CD4-positive, alpha-beta T cell treated with Interleukin-6 for 4 hours (primary cell): ENCODE data around the gene DGKK.

Experiments
- DNase-seq: peaks from one replicate; pipeline ENCODE4 v3.0.0-alpha.2; 2020; ENCODE audit warnings: mixed read lengths

DGKK gene

DNA sequence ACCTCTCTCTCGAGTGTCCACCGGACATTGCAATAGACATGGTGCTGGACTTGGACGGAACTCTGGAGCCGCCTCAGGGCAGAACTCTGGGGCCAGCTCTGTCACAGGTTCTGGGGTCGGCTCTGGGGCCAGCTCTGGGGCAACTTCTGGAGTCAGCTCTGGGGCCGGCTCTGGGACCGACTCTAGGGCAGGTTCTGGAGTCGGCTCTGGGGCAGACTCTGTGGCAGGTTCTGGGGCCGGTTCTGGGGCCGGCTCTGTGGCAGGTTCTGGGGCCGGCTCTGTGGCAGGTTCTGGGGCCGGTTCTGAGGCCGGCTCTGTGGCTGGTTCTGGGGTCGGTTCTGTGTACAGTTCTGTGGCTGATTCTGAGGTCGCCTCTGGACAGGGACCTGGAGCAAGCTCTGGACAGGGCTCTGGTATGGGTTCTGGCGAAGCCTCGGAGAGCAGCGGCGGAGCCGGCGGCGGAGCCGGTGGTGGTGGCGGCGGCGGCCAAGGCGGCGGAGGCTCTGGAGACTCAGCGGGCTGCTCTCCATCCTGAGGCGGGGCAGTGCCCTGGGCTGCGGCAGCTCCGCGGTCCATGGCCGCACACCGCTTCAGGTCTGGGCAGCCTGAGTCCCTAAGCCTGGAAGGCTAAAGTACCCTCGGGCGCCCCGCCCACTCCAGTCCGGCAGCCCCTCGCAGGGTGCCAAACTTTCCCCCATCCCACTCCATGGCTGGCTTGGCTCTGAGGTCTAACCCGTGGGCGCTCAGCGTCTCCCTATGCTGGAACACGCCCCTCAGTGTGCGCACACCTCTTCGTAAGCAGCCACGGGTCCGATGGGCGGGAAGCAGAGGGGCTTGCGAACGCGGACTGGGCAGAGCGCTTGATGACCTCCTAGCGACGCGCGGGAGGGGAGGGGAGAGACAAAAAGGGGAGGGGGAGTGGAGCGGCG, at the start of gene DGKK:
Gene DGKK, minus strand, starts transcription at position 723 of the 929 bp plus-strand sequence. Its CDS starts 147 bp downstream, at position 576.
- DNase-seq: no peak

DNA sequence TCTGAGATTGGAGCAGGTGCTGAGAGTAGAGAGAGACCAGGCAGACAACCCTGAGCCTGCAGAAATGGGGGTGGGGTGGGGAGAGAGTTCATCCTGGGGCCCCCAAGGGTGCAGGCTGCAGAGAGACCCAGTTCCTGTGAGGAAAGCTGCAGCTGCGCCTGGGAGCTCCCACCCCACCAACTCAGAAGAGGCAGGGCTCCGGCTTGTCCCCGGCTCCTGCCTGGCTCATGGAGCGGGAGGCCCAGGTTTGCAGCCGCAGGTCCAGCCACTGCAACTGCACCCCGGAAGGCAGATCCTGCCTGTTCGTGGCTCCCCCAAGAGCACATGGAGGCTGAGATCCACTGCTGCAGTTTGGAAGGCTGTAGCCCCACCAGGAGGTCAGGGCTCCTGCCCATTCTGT, 44.2 kb upstream of the DGKK start:
- no peak for DNase-seq

- DNase-seq: no peak
Observed at GRCh38 chrX:50497114-50497513, 26.5 kb upstream of the DGKK start.

DNA sequence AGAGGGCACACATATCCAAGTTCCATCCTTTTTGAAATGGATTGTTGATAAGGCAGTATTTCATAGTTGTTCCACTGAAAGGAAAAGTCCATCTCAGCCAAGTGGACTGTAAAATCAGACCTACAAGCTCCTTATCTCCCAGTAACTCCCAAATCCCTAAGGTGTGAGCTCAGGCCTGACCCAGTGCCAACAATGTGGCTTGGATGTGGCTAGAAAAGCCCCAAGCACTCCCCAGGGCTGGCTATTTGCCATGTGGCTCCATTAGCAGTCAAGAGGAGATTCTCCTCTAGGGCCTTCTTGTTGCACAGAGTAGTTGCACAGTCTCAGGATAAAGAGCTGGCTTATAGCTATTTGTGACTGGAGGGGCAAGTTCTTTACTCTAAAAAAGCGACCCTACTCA, 25.0 kb upstream of the DGKK start:
- no peak for DNase-seq

GRCh38 chrX:50492720-50493119, 22.1 kb upstream of the DGKK start:
- DNase-seq: no peak

GRCh38 chrX:50484662-50485061, 14.0 kb upstream of the DGKK start:
- DNase-seq: no peak

DNA sequence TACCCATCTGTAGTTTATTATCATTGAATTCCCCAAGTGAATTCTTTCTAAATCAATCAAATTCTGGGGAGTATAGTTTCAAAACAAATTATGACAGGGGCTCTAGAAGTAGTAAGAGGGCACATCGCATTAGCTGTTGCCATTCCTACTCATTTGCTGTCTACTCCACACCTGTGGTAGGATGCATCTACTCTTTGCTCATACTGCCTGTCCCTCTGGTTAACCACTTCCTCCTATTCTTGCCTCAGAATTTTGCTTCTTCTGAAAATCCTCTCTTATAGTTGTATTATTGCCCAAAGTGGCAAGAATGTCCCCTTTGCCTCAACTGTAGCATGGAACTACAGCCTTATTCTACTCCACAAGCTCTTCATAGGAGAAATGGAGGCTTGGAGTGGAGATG, 12.7 kb upstream of the DGKK start:
- no peak for DNase-seq

GRCh38 chrX:50475208-50475607, 4.6 kb upstream of the DGKK start:
- DNase-seq: no peak

GRCh38 chrX:50471390-50471789, 765 bp upstream of the DGKK start:
- DNase-seq: no peak

- DNase-seq: no peak
Observed at GRCh38 chrX:50469206-50469605, 1.4 kb downstream of the DGKK start.

DNA sequence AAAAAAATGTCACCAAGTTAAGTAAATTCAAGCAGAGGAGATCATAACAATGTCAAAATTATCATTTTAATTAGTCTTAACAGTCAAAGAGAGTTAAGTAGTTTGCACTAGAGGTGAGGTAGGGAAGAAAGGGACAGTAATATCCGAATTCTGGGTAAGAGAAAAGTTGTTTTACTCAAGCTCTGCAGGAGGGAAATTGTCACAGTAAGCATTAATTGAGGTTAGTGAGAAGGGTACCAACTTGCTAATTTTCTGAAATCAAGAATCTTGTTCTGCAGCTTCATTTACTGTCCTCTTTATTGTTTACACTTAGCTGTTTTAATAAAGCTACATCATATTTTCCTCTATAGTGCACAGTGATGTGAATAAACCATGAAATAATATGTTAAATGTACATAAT, 11.0 kb downstream of the DGKK start:
- no peak for DNase-seq

DNA sequence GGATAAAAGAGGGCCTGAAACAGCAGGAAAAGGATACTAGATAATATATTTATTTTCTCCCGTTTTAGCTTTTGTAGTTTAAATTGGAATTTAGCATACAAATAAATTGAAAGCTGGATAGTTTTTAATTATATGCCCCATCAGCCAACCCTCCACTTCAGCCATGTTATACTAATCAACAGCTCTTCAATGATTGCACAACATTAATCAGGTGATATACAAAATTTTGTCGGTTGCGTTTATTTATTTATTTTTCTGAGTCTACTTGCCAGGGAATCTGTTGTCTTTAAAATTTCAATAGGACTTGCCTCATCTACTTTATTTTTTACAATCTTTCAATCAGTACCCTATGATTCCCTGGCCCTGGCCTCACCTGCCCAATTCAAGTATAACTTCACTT, 12.1 kb downstream of the DGKK start:
- DNase-seq: no peak

GRCh38 chrX:50456712-50457484, 13.7 kb downstream of the DGKK start:
- no peak for DNase-seq

DNA sequence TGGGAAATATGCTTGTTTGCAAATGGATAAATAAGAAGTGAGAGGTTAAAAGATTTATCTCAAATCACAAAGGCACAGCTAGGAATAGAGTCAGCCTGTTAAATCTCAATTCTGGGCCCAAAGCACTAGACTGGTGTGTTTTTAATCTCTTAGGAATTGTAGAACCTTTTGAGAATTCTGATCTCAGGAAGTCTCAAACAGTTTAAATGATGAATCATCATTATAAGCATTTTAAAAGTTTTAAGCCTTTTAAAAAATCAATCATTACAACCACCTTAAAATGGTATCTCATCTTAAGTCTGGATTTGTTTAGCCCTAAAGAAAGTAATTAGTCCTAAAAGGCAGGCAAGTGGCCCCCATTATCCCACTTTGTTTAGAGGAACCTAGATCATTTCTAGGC, 17.8 kb downstream of the DGKK start:
- DNase-seq: no peak

DNA sequence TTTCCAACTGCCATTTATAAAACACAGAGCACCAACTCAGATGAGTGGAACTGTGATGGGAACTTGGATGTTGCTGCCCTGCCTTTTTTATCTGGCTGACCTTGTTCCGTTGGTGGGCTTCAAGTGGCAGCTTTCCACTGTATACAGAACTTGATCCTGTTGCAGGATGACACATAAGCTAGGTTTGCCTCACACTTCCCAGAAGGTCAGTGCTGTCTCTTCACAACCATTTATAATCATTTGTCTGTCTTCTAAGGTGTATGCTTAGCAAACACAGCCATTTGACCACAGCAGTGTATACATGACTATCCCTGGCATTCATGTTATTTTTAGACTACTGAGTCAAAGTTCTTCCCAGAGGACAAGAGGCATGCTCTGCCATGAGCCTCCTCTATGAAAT, 20.3 kb downstream of the DGKK start:
- no peak for DNase-seq

- no peak for DNase-seq
Observed at GRCh38 chrX:50448565-50448964, 22.1 kb downstream of the DGKK start.

DNA sequence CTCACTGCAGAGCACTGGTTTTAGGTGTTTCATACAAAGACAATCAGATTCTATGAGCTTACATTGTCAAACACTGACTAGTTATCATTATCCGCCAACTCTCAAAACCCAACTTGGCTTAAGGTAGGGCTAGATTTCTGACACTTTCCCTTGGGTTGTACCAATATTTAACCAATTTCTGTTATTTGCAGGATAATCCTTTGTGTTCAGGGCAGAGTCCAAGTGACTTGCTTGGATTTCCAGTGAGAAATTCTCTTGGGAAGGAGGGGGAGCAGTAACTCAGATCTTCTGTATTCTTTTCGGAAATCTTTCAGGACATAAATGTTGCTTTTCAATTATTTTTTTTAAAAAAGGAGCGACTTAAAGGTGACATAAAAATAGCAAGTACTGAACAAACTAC, 23.1 kb downstream of the DGKK start:
- DNase-seq: no peak

DNA sequence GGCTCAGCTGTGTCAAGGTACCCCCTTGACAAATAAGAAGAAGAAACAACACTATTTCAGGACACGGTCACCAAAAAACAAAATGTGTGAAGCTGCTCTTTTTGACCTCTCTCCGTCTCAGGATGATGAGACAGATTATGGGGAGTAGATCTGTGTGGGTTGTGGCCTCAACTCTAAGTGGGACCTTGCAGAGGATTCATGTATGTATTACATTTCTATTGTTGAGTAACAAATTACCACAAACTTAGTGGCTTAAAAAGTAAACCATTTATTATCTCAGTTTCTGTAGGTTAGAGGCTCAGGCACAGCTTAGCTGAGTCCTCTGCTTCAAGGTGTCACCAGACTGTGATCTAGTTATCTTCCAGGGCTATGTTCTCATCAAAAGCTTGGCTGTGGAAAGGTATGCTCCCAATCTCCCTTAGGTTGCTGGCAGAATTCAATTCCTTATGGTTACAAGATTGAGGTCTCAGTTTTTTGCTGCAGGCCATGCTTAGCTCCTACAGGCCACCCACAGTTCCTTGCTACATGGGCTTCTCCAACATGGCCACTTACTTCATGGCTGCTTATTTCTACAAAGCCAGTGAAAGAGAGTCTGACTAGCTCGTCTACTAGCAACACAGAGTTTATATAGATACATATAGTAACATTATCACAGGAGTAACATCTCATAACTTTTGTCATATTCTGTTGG, 28.1 kb downstream of the DGKK start:
- DNase-seq: no peak

DNA sequence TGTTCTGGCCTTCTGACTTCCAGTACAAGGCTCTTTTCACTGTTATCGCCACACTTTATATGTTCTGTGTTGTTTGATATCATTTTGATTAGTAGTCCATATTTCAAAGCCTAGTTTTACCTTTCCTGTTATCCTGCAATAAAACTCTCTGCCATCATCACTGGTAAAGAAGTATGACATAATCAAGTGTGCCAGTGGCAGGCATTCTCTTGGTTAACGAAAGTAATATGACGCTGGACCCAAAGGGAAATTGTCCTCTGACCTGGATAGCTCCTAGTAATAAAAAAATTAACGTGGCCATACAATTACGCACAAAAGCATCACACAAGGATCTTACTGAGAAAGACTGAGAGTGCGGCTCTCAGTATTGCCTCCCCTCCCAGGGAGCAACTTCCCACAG, 33.8 kb downstream of the DGKK start:
- no peak for DNase-seq

GRCh38 chrX:50432829-50433289, 37.8 kb downstream of the DGKK start:
- DNase-seq: no peak

GRCh38 chrX:50431623-50432022, 39.0 kb downstream of the DGKK start:
- DNase-seq: no peak

- no peak for DNase-seq
Observed at GRCh38 chrX:50430917-50431575, 39.6 kb downstream of the DGKK start.

DNA sequence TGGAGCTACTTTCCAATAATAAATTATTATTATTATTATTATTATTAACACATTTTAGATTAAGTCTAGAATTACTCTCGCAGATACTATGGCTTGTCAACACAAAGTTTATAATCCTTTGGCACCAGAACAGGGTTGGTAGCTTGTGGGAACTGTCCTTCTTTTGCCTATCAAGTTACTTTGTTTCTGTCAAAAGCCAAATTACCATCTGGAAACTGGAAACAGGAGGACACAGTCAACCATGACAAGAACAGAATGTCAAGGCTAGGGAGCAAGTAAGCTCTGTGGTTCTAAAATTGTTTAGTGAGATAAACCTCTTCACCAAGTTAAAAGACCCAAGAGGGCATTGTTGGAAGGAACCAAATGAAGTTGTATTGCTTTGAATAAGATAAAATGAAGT, 42.5 kb downstream of the DGKK start:
- no peak for DNase-seq
